Cortex of kidney (tissue), 1 donor: ENCODE results near the gene IRF9.
A peak's percentile ranks its signal among the peaks of the same experiment; 100 is the strongest.
"Not testable (repeated sequence)": the region's sequence is repeated elsewhere in the genome, so short reads cannot be mapped to it uniquely, and the experiment has no call there.

Experiments used
- DNase-seq: peaks from one replicate; lab custom pipeline; 2025; lab: John Stamatoyannopoulos, UW

IRF9 gene

DNA sequence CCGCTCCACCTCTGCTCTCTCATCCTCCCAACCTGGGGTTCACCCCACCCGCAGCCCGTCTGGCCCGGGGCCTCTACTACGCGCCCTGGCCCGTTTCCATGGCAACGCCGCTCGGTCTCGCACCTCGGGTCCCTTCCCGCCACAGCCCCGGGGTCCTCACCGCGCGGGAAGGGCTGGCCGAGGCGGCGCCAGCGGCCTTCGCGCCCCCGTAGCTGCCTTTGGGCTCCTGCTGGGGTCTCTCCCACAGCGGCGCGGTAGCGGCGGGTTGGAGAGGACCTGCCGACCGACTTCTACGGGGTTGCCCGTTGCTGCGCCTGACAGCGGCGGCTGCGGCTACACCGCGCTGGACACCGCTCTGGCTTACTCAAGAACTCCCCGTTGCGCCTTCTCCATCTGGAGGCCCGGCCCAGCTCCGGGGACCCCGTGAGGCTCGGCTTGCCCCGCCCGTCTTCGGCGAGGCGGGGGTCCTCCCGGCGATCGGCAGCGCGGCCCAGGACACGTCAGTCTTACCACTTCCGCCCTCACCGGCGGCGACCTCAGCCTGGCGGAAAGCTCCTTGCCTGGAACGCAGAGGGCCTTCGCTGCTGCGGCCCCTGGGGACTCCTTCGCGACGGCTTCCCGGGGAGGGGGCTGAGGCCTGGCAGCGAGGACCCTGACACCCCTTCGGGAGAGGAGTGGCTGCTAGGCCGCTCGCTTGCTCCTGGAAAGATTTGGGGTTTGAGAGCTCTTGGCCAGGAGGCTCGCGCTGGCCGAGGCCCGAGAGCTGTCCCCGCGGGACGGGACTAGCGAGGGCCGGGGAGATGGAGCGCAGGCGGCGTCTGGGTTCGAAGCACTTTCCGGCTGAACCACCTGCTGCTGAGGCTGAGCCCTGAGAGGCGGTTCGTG, 34.4 kb downstream of the IRF9 start, which contains the start of gene TM9SF1:
Gene TM9SF1 (minus strand): TSS at position 256 of the 885 bp plus-strand sequence. CDS start 422 bp downstream, outside the sequence.
- no peak for DNase-seq

DNA sequence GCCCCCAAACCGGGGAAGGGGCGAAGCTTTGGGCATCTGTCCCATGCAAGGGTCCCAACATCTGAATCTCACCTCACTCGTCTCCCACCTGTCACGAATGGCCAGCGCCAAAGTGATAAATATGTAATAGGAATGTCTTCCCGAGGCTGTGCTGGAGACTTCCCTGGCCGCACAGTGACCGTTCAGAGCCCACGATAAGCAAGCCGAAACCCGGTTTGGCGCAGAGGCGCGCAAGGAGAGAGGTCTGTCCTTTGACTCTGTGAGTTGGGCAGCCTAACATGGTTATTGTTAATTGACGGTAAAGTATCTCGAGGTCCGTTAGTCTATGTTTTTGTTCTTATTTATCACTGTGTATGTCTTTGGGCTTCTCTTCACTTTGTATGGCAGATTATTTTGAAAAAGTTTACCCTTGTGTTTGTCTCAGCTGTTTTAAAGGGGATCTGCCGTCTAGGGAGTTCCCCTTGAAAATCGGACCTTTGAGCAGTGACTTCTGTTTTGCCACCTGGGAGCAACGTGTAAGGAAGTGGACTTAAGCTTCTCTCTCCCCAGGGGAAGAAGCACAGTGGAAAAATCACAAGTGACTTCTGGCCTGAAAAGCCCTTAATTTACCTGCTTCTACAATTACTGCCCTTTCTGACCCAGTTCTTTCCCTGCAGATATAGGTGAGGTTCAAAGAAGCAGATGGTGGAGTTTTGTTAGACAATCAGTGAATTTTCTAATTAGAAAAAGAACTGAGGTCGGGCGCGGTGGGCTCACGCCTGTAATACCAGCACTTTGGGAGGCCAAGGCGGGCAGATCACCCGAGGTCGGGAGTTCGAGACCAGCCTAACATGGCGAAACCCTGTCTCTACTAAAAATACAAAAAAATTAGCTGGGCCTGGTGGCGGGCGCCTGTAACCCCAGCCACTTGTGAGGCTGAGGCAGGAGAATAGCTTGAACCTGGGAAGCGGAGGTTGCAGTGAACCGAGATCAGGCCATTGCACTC, 35.3 kb downstream of the IRF9 start:
- DNase-seq, result no peak

DNA sequence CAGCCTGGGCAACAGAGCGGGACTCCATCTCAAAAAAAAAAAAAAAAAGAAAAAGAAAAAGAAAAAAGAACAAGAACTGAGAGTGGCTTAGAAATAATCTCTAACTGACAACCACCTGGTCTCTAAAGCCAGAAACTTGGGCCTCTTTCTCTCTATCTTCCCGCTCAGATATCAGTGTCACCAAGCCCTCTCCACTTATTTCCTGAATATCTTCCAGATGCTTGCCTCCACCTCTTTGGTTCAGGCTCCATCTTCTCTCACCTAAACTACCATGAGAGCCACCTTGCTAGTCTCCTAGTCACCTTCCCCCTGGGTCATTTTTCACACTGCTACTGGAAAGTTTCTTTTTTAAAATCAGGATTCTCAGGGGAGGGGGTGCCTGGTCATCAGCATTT, 36.0 kb downstream of the IRF9 start:
- DNase-seq, result no peak

DNA sequence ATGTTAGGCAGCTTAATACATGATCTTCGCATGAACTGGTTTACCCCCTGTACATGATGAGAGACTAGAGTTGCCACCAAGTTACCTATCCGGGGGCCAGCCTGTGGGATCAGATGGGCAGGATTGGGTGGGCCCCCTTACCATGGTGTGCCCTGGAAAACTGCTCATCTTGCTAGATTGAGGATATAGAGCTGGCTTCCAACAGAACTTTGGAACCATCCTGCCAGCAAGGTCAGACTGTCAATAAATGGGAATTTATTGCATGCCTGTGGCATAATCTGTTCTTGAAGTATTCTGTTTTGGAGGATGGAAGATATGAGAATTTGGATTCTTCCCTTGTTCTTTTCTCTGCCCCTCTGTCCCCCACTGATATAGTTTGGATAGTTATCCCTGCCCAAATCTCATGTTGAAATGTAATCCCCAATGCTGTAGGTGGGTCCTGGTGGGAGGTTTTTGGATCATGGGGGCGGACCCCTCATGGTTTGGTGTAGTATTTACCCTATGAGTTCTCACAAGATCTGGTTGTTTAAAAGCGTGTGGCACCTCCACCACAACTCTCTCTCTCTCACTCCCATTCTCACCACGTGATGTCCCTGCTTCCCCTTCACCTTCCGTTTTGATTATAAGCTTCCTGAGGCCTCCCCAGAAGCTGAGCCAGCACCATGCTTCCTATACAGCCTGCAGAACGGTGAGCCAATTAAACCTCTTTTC, 37.9 kb downstream of the IRF9 start:
- DNase-seq, result no peak

DNA sequence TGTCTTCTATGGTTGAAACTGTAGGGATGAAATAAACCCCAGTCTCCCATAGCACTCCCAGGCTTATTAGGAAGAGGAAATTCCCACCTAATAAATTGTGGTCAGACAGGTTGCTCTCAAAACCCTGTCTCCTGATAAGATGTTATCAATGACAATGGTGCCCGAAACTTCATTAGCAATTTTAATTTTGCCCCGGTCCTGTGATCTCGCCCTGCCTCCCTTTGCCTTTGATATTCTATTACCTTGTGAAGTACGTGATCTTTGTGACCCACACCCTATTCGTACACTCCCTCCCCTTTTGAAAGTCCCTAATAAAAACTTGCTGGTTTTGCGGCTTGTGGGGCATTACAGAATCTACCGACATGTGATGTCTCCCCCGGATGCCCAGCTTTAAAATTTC, 41.5 kb downstream of the IRF9 start:
- DNase-seq, result not testable (repeated sequence)

DNA sequence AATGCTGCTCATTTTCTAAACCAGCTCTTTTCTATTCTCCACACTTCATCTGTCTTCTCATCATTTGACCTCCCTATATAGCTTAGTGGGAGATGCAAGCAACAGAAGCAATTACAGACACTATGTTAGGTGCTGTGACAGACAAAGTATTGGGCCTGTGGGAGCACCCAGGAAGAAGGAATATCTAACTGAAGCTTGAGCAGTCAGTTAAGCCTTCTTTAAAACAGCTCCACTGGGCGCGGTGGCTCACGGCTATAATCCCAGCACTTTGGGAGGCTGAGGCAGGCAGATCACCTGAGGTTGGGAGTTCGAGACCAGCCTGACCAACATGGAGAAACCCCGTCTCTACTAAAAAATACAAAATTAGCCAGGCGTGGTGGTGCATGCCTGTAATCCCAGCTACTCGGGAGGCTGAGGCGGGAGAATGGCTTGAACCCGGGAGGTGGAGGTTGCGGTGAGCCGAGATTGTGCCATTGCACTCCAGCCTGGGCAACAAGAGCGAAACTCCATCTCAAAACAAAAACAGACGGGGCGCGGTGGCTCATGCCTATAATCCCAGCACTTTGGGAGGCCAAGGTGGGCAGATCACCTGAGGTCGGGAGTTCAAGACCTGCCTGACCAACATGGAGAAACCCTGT, 42.3 kb downstream of the IRF9 start:
- not testable (repeated sequence) for DNase-seq

DNA sequence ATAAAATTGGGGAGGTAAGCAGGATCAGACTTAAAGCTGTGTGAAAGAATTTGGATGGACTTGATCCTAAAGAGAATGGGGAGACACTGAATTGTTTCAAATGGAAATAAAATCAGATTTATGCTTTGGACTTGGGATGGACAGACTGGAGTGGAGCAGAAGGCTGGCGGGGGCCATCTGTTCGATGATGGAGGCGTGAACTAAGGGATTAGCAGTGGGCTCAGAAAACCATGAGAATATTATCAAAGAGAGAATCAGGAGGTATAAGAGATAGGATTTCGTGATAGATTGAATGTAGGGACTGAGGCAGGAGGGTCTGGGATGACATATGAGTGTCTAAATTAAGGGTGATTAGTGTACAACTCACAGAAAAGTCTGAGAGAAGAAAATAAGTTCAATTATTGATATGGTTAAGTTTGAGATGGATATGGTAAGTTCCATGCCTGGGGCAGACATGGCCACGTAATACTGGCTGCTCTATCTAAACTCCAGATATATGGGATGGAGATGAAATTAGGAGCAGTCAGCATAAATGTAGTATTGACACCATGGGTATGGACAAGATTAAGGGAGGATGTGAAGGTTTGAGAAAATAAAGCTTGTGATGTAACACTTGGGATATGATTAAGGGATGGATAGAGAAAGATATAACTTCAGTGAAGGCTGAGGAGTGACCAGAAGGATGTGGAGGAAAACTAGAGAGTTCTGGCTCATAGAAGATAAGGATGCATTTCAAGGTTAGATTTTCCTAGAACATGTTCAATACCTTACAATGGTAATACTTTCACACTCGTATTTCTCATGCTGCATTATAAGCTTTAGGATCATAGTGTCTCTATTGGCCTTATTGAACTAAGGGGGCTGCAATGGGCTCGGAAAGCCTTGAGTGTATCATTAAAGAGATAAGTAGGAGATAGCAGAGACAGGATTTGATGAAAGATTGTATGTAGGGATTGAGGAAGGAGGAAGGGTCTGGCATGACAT, 43.4 kb downstream of the IRF9 start:
- no peak for DNase-seq

DNA sequence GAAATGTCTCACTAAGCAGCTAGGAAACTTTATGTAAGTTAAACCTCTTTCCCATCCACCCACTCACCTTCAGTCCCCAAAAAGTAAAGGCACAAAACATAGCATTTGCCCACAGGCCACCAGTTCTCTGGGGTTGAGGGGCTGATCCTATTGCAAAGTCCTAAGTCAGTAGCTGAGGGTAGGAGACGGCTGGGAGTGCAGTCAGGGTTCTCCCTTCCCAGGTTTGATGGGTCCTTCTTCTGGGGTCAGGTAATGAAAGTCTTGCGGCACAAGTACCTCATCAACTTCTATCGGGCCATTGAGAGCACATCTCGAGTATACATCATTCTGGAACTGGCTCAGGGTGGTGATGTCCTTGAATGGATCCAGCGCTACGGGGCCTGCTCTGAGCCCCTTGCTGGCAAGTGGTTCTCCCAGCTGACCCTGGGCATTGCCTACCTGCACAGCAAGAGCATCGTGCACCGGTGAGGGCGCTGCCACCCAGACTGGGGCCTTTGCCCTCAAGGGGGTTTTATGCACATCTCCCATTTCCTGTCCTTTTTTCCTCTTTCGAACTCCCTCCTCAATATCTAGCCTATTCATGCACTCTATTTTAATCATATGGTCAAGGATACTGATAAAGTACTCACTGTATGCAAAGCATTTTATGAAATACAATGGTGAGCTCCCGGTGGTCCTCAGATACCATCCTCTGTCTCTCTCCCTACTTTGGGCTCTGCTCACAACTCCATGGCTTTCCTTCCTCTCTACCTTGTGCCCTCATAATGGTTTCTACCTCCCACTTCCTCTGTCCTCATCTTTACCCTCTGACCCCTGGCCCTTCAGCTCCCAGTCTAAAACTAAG, 45.4 kb downstream of the IRF9 start:
- no peak for DNase-seq

DNA sequence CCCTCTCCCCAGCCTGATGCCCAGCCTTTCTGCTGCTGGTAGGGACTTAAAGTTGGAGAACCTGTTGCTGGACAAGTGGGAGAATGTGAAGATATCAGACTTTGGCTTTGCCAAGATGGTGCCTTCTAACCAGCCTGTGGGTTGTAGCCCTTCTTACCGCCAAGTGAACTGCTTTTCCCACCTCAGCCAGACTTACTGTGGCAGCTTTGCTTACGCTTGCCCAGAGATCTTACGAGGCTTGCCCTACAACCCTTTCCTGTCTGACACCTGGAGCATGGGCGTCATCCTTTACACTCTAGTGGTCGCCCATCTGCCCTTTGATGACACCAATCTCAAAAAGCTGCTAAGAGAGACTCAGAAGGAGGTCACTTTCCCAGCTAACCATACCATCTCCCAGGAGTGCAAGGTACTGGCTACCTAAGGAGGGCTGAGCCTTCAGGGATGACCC, 46.1 kb downstream of the IRF9 start:
- no peak for DNase-seq

DNA sequence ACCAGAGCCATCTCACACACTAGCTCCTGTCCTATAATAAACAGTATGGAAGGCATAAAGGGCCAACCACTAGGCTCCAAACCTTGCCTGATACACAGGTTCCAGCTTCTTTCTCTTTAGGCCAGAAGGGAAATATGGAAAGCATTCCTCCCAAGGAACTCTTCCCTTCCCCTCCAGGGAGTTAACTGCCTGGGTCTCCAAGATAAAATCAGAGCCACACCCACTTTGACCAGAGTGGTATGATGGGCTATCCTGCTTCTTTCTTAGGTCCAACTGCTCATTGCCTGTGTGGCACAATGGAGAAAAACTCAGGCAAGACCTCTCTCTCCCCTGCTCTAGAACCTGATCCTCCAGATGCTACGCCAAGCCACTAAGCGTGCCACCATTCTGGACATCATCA, 46.6 kb downstream of the IRF9 start:
- DNase-seq, result no peak

DNA sequence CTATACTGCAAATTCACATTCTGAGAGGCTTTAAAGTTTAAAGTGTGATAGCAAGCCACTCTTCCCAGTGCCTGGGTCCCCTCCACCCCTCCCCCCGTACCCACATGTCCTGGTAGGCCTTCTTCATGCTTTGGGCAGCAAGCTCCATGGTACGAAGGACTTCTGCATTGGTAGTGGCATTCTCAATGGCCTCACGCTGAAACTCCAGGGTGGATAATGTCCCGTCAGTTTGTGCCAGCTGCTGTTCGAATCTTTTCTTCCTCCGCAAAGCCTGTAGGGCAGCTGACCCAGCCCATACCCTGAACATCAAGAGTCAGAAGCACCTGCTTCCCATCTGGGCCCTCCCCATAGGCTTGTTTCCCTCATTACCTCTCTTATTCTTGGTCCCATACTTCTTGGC, 50.2 kb downstream of the IRF9 start:
- DNase-seq, result no peak

DNA sequence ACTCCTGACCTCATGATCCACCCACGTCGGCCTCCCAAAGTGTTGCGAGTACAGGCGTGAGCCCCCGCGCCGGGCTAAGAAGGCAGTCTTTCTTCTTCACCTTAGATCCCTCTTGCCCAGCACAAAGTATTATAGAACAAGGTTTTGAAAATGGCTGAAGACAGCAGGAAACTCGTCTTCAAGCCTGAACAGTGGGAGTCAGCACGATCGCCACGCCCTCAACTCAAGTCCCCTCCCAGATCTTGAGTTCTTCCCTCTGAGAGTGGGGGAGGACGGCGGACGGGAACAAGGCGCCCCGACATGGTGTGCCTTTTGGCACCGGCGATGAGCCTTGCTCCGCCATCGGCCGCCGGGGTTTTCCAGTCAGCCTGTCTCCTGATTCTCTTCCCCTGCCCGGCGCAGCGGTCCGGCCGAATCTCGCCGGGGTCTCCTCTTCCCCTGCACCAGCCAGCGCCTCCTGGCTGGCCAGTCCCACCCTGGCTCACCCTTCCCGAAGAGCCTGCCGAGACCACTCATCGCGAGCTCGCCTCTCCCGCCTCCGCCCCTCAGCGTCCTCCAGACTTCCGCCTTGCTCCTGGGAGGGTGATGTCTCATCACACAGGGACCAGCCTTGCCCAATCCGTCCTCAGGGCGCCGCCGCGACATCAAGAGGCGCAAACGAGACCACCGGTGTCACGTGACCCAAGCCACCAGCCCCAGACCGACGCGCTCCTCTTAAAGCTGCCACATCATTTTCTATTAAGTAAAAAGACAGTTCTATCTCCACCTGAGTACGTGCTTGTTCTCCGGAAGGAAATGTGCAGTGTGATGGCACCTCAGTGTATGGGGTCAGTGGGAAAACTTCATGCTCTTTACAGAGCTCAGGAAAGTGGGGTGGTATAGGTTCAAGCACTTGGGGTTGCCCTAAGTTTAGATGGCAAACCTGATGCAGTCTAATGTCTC, 52.1 kb downstream of the IRF9 start, which contains the start of gene CHMP4A:
Gene CHMP4A (minus strand): TSS at position 565 of the 942 bp plus-strand sequence. CDS start 49 bp downstream, at position 516.
- peak; percentile 23 for DNase-seq

DNA sequence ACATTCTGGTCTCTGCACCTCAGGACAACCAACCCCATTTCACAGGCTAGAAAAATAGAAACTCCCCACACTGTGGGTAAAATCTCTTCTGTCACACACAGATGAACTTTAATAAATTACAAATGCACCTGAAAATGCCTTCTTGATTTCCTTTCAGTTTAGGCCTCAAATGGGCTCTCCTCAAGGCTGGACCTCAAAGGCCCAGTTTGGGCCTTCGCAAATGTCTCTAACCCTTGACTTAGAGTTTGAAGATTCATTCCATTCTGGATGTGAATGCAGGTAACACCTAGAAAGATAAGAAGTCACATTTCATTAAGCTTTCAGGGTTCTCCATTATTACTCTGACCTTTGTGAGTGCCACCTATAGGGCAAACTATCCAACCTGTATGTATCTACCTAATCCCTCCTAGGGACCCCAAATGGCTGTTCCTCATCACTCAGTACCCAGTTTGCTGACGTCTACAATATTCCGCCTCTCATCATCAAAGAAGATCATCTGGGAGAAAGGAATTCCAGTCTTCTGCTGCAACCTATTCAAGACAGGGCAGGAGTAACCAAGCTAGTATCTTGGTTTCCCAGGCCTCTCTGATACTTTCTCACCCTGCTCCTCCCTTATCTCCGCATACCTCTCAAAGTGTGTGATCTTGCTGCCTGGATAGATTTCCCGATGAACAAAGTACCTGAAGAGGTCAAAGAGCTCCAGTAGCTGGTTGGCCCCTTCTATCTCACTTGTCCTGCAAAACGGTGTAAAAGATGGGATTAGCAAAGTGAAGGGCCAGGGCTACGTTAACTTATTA, 53.0 kb downstream of the IRF9 start:
- DNase-seq, result no peak

DNA sequence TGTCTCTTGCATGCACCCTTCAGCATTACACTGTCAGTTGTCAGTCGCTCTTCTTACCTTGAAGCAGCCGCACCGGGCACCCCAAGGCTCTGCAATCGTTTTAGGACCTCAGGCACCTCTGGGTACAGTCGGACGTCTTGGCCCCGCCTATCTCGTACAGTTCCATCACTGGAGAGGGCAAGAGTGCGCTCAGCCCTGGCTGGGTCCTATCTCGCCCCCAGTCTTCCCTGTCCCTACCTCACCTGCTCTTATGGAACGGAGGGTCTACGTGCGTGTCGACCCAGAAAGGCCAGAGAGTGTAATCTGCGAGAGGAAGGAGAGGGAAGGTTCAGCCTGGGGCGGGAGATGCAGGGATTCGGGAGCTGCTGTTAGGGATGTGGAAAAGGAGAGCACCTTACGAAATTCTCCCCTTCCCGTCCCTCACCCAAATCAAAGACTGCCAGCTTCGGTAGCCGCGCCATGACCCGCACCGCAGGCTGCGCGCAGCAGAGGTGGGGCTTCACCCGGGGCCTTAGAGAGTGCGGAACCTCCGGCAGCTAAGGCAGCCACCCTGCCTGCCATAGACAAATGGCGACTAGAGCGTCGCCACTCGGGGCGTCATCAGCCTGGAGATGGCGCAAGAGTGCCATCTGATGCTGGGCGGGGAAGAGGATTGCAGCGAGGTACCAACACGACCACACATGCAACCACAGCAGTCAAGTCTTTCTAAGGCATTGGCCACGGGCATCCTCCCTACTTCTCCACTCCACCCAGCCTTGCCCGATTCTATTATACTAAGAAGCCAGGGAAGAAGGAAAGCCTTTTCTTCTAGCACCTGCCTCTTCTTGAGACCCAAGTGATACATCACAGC, 54.7 kb downstream of the IRF9 start, which contains the start of gene MDP1:
Gene MDP1 (minus strand): TSS at position 572 of the 850 bp plus-strand sequence. CDS start 111 bp downstream, at position 461.
- no peak for DNase-seq
